CD1c-positive myeloid dendritic cell (primary cell): ENCODE measurements around the gene CACYBP.

Source experiments
- DNase-seq: peaks from one replicate; pipeline ENCODE4 v3.0.0-alpha.2; 2016; ENCODE audit errors: extremely low spot score

CACYBP gene

GRCh38 chr1:174971902-174972301 lies 27.8 kb upstream of the CACYBP start:
- peak; percentile 29 for DNase-seq

- no peak for DNase-seq
Measured at GRCh38 chr1:174974711-174975119, 25.0 kb upstream of the CACYBP start.

GRCh38 chr1:174975764-174976163 lies 24.0 kb upstream of the CACYBP start:
- no peak for DNase-seq

- DNase-seq: no peak
Measured at GRCh38 chr1:174976436-174977108, 23.2 kb upstream of the CACYBP start.

GRCh38 chr1:174982971-174983689 lies 16.6 kb upstream of the CACYBP start:
- DNase-seq: peak; percentile 79

GRCh38 chr1:174984952-174985351 lies 14.8 kb upstream of the CACYBP start:
- no peak for DNase-seq

GRCh38 chr1:174988539-174988938 lies 11.2 kb upstream of the CACYBP start:
- no peak for DNase-seq

GRCh38 chr1:174988986-174989385 lies 10.8 kb upstream of the CACYBP start:
- DNase-seq: no peak

- no peak for DNase-seq
Measured at GRCh38 chr1:174989536-174990220, 10.1 kb upstream of the CACYBP start.

GRCh38 chr1:174990382-174990999 lies 9.3 kb upstream of the CACYBP start:
- DNase-seq: peak; percentile 69

GRCh38 chr1:174991473-174991872 lies 8.3 kb upstream of the CACYBP start:
- DNase-seq: no peak

GRCh38 chr1:174995121-174995520 lies 4.6 kb upstream of the CACYBP start:
- no peak for DNase-seq

GRCh38 chr1:174995916-174996315 lies 3.8 kb upstream of the CACYBP start:
- no peak for DNase-seq

- no peak for DNase-seq
Measured at GRCh38 chr1:174996476-174996875, 3.3 kb upstream of the CACYBP start.

- DNase-seq: no peak
Measured at GRCh38 chr1:174997041-174997440, 2.7 kb upstream of the CACYBP start.

GRCh38 chr1:174998569-174999215 lies 1.1 kb upstream of the CACYBP start:
- peak; percentile 79 for DNase-seq

GRCh38 chr1:174999216-174999935 lies 371 bp upstream of the CACYBP start:
- peak; percentile 99 for DNase-seq

- peak; percentile 30 for DNase-seq
Measured at GRCh38 chr1:175000697-175001187, 995 bp downstream of the CACYBP start.

- DNase-seq: no peak
Measured at GRCh38 chr1:175002910-175003517, 3.3 kb downstream of the CACYBP start.

GRCh38 chr1:175003521-175003920 lies 3.8 kb downstream of the CACYBP start:
- DNase-seq: no peak
